ENCODE data around the gene ERP44.

The ERP44 gene

GRCh38 chr9:99929652-99930051, 169.1 kb downstream of the ERP44 start:
- TF ChIP-seq, protein P1, sequence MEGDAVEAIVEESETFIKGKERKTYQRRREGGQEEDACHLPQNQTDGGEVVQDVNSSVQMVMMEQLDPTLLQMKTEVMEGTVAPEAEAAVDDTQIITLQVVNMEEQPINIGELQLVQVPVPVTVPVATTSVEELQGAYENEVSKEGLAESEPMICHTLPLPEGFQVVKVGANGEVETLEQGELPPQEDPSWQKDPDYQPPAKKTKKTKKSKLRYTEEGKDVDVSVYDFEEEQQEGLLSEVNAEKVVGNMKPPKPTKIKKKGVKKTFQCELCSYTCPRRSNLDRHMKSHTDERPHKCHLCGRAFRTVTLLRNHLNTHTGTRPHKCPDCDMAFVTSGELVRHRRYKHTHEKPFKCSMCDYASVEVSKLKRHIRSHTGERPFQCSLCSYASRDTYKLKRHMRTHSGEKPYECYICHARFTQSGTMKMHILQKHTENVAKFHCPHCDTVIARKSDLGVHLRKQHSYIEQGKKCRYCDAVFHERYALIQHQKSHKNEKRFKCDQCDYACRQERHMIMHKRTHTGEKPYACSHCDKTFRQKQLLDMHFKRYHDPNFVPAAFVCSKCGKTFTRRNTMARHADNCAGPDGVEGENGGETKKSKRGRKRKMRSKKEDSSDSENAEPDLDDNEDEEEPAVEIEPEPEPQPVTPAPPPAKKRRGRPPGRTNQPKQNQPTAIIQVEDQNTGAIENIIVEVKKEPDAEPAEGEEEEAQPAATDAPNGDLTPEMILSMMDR (IDR thresholded peaks at IDR 0.05; ENCODE audit: low read depth, low read length): no peak
- DNase-seq (ENCODE audit: low read depth in 2 of 2): no peak
- no peak overlapping the region for H3K4me3 ChIP-seq (replicated peaks in 1 of 2; ENCODE audit: low read depth in 2 of 2, low read length in 2 of 2)
